IPS-NIHi7 (cell line): ENCODE results near the gene KCNJ3.

ENCODE experiments used
- DNase-seq: peaks from one replicate; pipeline ENCODE4 v3.0.0; 2012; ENCODE audit warnings: mixed read lengths; ENCODE audit errors: extremely low spot score

KCNJ3 gene, protein sequence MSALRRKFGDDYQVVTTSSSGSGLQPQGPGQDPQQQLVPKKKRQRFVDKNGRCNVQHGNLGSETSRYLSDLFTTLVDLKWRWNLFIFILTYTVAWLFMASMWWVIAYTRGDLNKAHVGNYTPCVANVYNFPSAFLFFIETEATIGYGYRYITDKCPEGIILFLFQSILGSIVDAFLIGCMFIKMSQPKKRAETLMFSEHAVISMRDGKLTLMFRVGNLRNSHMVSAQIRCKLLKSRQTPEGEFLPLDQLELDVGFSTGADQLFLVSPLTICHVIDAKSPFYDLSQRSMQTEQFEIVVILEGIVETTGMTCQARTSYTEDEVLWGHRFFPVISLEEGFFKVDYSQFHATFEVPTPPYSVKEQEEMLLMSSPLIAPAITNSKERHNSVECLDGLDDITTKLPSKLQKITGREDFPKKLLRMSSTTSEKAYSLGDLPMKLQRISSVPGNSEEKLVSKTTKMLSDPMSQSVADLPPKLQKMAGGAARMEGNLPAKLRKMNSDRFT

DNA sequence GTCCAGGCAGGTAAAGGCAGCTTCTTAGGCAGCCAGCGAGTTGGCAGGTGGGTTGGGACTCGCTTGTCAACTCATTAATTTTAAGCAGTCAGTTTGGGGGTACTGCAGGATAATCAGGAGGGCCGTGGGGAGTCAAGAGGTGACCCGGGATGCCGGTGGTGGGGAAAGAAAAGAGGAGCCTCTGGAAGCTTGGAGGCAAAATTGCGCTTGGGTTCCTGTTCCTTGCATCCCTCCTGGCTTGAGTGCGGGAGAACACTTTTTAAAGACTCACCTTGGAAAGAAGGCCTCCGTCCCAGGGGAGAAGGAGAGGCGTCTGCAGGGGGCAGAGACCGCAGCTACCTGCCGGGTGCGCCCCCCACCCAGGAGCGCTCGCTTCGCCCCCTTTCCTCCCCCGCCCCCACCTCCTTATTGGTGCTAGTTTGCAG lies at the start of gene KCNJ3:
Gene KCNJ3, plus strand, starts transcription at position 400 of the 425 bp plus-strand sequence. CDS start 81 bp downstream, outside the sequence.
- DNase-seq, result peak; percentile 13

DNA sequence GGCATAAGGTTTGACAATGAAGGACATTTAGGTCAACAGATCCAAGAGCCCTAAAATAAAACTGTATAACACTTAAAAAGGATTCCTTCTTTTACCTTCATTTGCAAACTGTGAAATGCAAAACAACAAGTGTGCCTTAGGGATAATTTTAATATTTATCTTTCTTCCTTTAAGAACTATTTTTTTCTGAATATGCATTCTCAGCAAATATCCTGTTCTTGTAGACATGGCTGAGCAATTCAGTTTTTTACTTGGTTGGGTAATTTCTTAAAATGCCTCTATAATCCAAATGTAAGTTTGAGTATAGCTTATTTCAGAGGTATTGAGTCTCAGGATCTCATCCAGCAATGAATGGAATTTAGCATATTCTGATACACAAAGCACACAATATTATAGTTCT lies 43.0 kb upstream of the KCNJ3 start:
- no peak for DNase-seq

DNA sequence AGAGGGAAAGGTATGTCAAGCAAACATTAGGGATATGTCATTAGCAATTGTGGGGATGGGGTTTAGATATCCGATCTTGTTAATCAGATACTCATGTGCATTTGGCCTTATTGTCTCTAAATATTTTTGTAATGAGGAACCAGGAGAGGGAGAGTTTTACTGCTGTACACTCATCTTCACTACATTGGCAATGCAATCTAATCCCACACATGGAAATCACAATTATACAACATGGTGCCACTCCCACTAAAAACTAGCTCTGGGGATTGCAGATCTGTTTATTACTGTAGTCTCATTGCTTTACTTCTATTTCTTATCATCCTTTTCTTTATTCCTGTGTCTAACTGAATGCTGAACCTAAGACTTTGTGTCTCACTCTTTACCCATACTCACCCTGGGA lies 39.6 kb upstream of the KCNJ3 start:
- no peak for DNase-seq

DNA sequence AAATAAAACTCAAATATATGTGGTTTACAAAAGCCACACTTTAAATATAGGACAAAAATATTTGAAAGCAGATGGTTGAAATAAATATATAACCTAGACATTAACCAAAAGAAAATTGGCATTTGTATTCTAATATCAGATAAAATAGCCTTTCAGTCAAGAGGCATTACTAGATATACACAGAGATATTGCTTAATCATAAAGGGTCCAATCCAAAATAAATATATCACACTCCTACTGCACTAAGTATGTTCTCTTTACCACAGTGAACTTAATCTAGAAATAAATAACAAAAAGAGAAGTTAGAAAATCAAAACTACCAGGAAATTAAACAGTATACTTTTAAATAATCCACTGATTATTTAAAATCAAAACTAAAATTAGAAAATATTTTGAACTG lies 34.2 kb upstream of the KCNJ3 start:
- no peak for DNase-seq

DNA sequence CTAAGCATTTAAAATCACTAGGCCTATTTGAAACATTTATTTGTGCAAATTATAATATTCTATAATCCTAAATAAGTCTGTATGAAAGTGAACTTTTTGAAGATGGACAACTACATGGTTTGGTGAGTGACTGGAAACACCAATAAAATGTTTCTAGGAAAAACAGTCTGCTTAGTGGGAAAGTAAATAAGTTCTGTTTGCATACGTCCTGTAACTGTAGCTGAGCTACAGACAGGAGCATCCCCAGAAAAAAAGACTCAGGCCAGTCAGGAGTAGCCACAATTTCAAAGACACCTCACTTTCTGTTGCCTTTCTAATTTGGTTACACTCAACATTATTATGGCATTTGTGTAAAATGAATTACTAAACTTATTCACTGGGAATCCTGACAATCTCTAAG lies 28.4 kb upstream of the KCNJ3 start:
- DNase-seq, result no peak

DNA sequence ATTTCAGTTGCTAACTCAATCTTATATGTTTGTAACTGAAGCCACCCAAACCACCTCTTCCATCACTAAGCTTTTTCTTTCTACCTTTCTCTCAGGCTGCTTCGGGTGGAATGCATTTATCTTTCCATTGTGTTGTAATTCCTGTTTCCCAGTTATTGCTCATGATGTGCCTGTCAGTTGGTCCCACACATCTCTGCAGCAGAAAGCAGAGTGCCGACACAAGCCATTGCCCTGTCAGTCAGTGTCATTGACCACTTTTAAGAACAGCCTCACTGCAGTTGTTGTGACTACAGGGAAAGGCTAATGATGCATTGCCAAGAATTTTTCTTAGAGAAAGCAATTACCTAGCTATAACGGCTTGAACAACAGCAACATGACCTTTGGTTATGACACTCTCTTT lies 24.8 kb upstream of the KCNJ3 start:
- no peak for DNase-seq

DNA sequence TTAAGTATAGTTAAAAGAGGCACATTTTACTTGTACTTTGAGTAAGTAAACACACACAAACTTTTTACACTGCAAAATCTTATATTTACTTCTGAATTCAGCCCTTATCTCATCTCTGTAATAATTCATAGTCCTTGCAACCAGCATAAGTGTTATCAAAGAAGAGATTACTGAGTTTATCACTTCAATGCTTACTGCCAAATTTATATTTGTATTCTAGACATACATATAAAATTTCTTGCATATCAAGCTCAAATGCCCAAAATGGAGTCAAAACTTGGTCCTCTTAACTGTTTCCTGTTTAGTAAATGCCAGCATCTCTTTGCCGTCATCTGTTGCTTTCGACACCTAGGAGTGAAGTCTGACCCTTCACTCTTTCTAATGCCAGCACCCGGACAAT lies 21.1 kb upstream of the KCNJ3 start:
- no peak for DNase-seq

DNA sequence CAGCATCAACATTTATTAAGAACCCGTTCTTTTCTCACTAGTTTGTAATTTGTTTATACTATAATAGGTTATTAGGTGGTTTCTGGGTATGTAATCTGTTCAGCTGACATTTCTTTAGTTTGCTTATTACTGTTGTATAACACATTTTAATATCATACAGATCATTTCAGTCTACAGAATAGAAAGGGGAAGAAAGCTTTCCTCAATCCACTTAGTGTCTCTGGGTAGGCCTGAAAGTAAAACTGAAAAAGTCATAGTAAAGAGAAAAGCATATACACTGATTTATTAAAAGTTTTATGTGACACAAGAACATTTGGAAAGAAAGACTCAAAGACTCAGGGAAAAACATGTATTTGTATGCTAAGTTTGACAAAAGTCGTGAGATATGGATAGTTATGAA lies 16.8 kb upstream of the KCNJ3 start:
- DNase-seq, result no peak

DNA sequence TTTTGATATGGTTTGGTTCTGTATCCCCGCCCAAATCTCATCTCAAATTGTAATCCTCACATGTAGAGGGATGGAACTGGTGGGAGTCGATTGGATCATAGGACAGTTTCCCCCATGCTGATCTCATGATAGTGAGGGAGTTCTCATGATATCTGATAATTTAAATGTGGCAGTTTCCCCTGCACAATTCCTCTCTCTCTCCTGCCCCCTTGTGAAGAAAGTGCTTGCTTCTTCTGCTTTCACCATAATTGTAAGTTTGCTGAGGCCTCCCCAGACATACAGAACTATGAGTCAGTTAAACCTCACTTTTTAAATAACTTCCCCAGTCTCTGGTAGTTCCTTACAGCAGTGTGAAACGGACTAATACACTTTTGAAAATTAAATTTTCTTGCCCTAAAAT lies 12.3 kb upstream of the KCNJ3 start:
- no peak for DNase-seq

DNA sequence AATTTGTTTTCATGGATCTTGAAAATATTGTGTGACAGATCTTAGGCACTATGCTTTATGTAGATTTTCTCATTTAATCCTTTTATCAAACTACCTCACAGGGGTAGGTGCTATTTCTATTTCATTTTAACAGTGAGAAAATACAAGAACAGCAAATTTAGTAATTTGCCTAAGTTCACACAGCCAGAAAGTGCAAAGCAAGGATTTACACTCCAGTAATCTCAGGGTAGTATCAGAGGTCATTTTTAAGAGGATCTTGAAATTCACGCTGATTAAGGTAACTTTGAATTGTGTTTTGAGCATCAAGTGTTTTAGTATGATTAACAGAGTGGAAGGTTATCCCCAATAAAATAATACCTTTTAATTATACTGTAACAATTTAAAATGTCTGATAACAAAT lies 10.1 kb upstream of the KCNJ3 start:
- DNase-seq, result no peak

DNA sequence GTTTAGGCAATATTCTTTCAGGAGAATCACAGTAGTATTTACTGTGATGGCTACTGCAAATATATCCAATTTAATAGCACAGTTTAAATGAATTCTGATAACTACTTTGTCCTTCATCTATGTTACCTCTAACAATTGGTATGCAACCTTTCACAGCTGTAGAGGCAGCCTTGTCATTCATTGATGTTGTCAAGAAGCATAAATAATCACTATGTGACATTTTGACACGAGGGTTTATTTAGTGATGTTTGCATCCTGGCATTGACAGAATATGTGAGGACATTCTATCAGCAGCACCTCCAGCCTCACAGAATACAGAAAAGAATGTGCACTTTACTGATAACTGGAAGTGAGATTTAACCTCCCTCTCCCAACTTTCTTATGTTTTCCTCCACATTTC lies 9.3 kb upstream of the KCNJ3 start:
- DNase-seq, result no peak

DNA sequence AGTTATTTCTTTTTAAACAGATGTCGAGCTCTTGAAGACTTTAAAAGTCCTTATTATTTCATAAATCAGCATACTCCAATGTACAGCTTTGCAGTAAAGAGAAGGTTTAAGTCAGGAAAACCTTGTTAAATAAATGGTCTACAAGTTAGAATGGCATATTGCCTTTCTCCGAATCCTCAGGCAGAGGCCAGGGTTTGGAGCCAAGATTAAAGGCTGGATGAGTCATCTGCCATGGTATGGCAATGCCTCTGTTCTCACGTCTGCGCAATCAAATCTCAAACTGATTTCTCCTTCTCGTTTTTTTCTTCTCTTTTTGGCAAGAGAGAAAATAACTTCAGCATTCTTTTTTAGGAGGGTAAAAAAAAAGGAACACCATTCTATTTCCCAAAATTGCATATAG lies 5.6 kb upstream of the KCNJ3 start:
- DNase-seq, result no peak

DNA sequence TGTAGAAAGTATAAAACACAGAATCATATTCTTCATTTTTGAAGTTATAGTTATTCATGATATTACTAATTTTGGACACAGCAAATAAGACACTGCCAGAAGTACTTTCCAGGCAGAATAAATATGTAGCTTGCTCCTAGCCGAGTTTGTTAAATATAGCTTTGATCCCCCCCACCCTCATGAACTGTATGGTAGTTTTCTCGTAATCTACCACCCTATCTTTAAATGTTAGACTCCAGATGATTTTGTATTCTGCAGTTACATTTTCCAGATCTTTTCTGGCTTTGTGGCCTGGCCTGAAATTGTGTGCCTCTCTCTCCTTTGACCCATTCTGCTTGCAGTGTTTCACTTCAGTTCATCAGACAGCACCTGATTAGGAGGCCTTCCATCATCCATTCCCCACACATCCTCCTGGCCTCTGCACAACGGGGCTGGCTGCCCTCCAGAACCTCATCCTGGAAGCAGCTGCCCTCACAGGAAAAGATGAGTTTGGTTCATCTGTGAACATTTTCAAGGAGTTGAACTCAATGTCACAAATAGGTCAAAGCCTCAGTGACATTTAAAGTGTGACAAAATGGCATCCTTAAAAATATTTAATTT lies 4.7 kb upstream of the KCNJ3 start:
- DNase-seq, result no peak

DNA sequence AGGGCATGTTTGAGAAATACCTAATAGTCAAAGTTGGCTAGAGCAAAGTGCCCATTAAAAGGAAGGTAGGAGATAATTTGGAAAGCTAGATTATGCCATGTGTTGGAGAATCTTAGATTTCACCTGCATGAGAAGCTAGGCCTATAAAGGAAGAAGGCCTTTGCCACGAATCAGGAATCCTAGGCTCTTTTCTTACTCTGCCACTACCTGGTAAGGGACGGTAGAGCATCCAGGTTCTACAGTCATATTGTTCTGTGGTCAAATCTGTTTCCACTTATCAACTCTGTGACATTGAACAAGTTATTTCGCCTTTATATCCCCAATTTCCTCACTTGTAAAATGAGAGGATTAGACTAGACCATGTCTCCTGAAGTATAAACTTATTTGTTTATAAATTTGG lies 3.6 kb upstream of the KCNJ3 start:
- no peak for DNase-seq

DNA sequence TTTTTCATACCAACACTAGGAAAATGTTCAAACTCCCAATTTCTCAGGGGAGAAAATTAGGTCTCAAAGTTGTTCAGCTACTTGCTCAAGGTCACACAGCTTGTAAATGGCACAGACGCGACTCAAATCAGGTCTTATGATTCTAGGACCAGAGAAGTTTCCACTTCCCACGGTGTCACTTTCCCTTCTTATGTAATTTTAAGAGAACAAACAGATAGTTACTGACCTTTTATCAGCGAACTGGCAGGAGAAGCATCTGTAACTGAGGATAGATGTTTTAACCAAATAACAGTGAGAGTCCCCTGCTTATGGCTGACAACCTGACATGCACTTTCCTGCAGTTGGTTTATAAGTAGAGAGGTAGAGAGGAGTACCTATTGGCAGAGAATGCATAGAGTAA lies 2.1 kb upstream of the KCNJ3 start:
- DNase-seq, result no peak

DNA sequence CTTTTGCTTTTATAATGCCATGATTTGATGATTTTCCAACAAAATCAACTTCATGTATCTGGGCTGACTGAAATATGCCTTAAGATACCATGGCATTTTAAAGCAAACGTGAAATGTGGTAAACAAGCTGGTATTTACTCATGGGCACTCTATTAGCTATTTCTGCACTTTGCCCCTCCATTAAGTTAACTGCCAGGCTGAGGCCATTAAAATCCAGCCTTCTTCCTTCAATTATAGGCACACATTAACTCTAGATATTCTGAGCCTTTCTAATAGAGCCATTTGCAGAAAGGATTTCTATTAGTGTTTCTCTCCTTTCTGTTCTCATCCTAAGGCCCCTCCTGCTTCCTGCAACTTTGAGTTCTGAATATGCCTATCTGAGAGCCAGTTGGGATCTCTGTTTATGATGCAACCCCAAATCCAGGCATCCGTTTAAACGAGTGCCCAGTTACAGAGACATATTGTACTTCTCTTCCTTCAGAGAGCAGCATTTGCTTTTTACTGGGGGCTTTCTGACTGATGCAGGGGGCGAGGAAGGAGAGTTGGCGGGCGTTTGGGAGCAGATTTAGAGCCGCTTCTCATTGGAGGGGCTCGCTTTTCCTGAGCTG lies 1.6 kb upstream of the KCNJ3 start:
- DNase-seq, result no peak

DNA sequence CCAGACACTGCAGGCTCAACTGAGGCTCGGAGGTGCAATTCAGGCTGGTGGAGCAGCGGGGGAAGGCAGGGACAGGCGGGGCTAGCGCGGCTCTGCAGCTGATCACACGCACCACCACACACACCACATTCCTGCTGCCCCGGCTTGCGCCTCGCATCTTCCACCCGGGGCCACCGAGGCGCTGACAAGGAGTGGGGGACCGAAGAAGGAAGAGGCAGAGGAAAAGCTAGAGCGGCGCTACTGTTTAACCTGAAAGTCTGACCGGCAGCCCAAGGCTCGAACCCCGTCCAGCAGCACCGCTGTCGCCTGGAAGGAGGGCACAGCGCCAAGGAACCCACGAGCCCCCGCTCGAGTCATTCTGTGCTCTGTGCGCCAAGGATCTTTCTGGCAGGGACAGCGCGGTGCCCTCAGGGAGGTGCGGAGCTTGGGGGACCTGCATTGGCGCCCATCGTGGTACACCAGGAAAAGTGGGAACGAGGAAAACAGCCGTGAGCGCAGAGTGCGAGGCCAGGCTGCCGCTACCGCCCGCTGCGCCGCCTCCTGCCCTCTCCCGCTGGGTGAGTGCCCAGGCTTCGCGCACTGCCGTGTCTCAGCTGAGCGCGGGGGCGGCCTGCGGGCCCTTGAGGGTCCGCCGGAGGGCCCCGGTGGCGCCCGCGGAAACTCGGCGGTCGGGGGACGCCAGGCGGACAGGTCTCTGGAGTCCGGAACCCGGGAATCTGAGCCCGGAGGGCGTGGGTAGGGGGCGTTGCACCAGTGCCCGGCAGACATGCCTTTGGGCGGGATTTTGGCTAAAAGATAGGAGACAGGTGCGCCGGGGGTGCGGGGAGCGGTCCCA lies 860 bp upstream of the KCNJ3 start:
- peak; percentile 50 for DNase-seq

DNA sequence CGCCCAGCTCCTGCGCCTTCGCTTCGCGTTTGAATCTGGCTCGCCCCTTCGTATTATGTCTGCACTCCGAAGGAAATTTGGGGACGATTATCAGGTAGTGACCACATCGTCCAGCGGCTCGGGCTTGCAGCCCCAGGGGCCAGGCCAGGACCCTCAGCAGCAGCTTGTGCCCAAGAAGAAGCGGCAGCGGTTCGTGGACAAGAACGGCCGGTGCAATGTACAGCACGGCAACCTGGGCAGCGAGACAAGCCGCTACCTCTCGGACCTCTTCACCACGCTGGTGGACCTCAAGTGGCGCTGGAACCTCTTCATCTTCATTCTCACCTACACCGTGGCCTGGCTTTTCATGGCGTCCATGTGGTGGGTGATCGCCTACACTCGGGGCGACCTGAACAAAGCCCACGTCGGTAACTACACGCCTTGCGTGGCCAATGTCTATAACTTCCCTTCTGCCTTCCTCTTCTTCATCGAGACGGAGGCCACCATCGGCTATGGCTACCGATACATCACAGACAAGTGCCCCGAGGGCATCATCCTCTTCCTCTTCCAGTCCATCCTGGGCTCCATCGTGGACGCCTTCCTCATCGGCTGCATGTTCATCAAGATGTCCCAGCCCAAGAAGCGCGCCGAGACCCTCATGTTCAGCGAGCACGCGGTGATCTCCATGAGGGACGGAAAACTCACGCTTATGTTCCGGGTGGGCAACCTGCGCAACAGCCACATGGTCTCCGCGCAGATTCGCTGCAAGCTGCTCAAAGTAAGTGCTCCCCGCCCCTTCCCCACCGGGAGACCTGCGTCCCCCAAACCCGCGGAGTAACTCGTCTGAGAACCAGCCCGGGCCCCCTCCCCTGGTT lies 453 bp downstream of the KCNJ3 start:
- no peak for DNase-seq

DNA sequence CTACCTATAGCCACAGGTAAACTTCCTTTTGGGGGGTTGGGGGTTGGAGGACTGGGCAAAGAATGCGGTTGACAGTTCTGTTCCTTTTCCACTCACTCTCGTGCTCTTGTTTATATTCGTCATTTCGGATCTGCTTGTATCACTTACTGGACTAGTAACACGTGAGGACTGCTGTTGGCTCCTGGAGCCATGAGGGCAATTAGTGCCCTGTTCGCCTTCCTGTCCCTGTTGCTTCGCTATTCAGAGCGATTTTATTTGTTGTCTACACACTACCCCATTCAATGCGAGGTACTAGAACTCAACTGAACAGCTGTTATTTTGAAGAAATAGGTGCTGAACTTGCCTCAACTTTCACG lies 1.1 kb downstream of the KCNJ3 start:
- DNase-seq, result no peak

DNA sequence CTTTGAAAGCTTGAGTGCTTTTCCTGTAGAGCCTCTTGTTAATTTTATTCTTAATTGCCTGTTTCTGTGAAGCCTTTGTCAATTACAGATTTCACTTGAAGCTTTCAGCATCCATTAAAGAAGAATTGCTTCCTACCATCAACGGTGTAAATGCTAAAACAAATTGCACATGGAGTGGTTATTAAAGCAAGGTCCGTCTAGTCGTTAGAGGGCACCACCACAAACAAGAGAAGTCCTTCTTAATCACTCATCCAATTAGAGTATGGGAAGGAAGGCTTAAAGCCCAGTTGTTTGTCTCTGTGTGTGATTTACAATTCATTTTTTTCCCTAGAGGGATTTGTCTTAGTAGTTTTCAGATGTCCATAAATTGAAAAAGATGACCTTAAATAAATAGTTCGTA lies 1.6 kb downstream of the KCNJ3 start:
- no peak for DNase-seq

DNA sequence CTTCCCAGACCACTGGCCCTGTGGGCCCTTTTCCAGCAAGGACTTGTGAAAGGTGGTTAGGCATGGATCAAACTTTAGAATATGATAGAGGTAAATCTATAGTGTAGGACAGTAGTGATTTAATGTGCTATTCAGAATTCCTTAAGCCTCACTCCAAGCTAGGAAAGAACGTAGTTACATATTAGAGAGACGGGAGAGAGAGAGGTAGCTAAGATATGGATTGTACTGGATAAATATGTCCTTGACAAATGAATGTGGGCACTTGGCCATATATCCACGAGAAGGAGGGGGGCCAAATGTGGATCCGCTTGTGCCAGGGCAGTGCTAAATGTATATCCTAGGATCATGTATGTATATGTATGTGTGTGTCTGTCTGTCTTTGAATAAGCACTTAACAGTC lies 6.5 kb downstream of the KCNJ3 start:
- no peak for DNase-seq
